Heart right ventricle (tissue), 16 donors: ENCODE measurements around the gene HPS1. TPM values are rescaled to one million over a fixed set of nuclear protein-coding genes. Genes with fewer than 3 reads are reported as not detected.
A peak's percentile ranks its signal among the peaks of the same experiment; 100 is the strongest.

Source experiments
- ATAC-seq, 8 donors: fragments of 200-7000 bp; cut with Tn5 transposase; one replicate each; pipeline ENCODE4 v1.9.1; 2020; ENCODE audit warnings: mild to moderate bottlenecking in 8 of 8, moderate library complexity in 8 of 8, moderate number of reproducible peaks in 1 of 8
- DNase-seq, 2 donors: peaks; one replicate each; pipeline ENCODE4 v3.0.0-alpha.2; 2020
- H3K27ac ChIP-seq, 10 donors: fragments of 200-600 bp; sonication (generic) in 2 of 10; one replicate each; pipeline versions ENCODE4 v1.5.0 to v1.8.0; 2020 to 2022; ENCODE audit warnings: mild to moderate bottlenecking in 3 of 10
- H3K27me3 ChIP-seq, 7 donors: fragments of 200-600 bp; one replicate each; pipeline ENCODE4 v1.8.0; 2021 to 2022; ENCODE audit warnings: mild to moderate bottlenecking in 2 of 7
- H3K36me3 ChIP-seq, 9 donors: fragments of 200-600 bp; sonication (generic) in 1 of 9; one replicate each; pipeline versions ENCODE4 v1.5.0 to v1.8.0; 2020 to 2022; ENCODE audit warnings: mild to moderate bottlenecking in 2 of 9
- H3K4me1 ChIP-seq, 9 donors: fragments of 200-600 bp; sonication (generic) in 1 of 9; one replicate each; pipeline versions ENCODE4 v1.5.0 to v1.8.0; 2020 to 2022; ENCODE audit warnings: mild to moderate bottlenecking in 4 of 9
- H3K4me3 ChIP-seq, 10 donors: fragments of 200-600 bp; sonication (generic) in 2 of 10; one replicate each; pipeline versions ENCODE4 v1.5.0 to v1.8.0; 2020 to 2022; ENCODE audit warnings: mild to moderate bottlenecking in 7 of 10, moderate library complexity in 2 of 10
- H3K9me3 ChIP-seq, 11 donors: fragments of 200-600 bp in 10 of 11; sonication (generic) in 2 of 11; one replicate each; pipeline versions ENCODE4 v1.5.0 to v1.8.0; 2013 to 2022; ENCODE audit warnings: mild to moderate bottlenecking in 2 of 11, control low read depth in 1 of 11, moderate library complexity in 1 of 11
- WGBS, 2 donors: extraction: QIAGEN DNeasy Blood & Tissue Kit; methylation state at CpG; one replicate each; pipeline ENCODE4 v1.1.7; 2013; ENCODE audit warnings: inconsistent platforms in 1 of 2; 5-methylcytosine and 5-hydroxymethylcytosine counted together
- intact Hi-C, 10 donors: fragments of 100-400 bp; cut with DNase I; formaldehyde crosslinking; loops; one replicate each; pipeline versions ENCODE4 v1.11.1 to v1.14.2; 2022
- polyA plus RNA-seq, 2 donors: library from polyadenylated mRNA; stranded (reverse); fragments of 200-250 nt; gene quantifications; one replicate each; pipeline ENCODE4 v1.2.3, GENCODE V29; 2013
- total RNA-seq, 10 donors: library from RNA; stranded (reverse); fragmentation: NEBNext Ultra II Directional in 3 of 10; extraction: Animal tissue kit (Norgen Biotek cat#: 25700) in 3 of 10; gene quantifications; one replicate each; pipeline versions ENCODE4 v1.2.1 to v1.2.4, GENCODE V29; 2021 to 2023
- TF ChIP-seq, protein P1 (sequence below), 9 donors: fragments of 200-600 bp; sonication (generic) in 2 of 9; IDR thresholded peaks; one replicate each; pipeline versions ENCODE4 v1.5.0 to v1.8.0; 2021 to 2022; ENCODE audit warnings: antibody characterized with exemption in 9 of 9, mild to moderate bottlenecking in 5 of 9, moderate library complexity in 1 of 9
- donor health status: Arrhythmogenic right ventricular cardiomyopathy.
- donor health status: ischemic (EF 13 %, LVEDD 7.1; RV severe dilation, severe dysfunction).
- donor health status: healthy with polysubstance abuse.
- donor health status: DM: no; HTN: yes; CAD: no.
- donor health status: DM: no; HTN: no; CAD: no.
- donor health status: ischemic (EF 25% LVEDD 6.9; RV normal size, moderate dysfunction).
- donor health status: ischemic (EF 25% LVEDD 5.7; RV mildly dilated, moderate dysfunction).
- donor health status: healthy.
- donor health status: DM: yes; HTN: yes; CAD: no.
- donor health status: Ischemic cardiomyopathy.
- donor health status: ischemic (EF 35%, LVEDD 5.7; RV mildly dilated, moderate dysfunction).
- donor health status: nonischemic (EF 11% LVEDD 7.7; RV severe dilation, severe dysfunction).
- donor health status: DM: yes; HTN: yes; CAD: no.
- donor health status: PGD.
- donor health status: ischemic (EF 29% LVEDD 5.4; RV normal size, mild dysfunction).
- donor health status: nonischemic (EF 23%, LVEDD 6.1; RV moderate dilation, normal function).

Gene HPS1
- total and polyA plus RNA-seq, 12 donors: 21.2 to 54.3 (median 33.4) TPM

DNA sequence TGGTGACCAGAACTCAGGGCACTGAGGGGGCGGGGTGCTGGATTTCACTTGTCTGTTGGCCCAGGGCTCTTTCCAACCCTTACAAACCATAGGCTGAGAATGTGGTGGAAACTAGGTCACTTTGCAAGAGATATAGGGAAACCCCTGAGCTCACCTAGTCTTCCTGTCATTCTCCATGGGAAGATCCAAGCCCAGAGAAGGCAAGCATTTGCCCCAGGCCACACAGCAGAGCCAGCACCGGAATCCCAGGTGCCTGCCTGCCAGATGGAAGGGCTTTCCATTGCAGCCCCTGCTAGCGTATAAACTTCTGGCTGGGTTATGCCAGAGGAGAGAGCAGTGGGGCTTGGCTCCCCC is 32.2 kb downstream of the HPS1 start:
- intact Hi-C loops: loop anchor here in 3 of 10 donors (1.0 to 10.0 kb wide), 3 partner anchors 32 to 150 kb away; partner anchors contain the start of genes LOXL4 (in 2 of the 3) and HPS1 (in 1 of the 3)
- no peaks in the 10 kb centered on the region for H3K9me3 ChIP-seq
- H3K27ac ChIP-seq: peak overlapping the region; percentile 60 to 92 (median 84)
- H3K4me1 ChIP-seq: peaks cover 16 to 48% (median 35%) of the 10 kb centered on the region in 9 donors
- peak overlapping the region; percentile 37 to 73 (median 64) for H3K4me3 ChIP-seq
- TF ChIP-seq, protein P1, sequence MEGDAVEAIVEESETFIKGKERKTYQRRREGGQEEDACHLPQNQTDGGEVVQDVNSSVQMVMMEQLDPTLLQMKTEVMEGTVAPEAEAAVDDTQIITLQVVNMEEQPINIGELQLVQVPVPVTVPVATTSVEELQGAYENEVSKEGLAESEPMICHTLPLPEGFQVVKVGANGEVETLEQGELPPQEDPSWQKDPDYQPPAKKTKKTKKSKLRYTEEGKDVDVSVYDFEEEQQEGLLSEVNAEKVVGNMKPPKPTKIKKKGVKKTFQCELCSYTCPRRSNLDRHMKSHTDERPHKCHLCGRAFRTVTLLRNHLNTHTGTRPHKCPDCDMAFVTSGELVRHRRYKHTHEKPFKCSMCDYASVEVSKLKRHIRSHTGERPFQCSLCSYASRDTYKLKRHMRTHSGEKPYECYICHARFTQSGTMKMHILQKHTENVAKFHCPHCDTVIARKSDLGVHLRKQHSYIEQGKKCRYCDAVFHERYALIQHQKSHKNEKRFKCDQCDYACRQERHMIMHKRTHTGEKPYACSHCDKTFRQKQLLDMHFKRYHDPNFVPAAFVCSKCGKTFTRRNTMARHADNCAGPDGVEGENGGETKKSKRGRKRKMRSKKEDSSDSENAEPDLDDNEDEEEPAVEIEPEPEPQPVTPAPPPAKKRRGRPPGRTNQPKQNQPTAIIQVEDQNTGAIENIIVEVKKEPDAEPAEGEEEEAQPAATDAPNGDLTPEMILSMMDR (IDR thresholded peaks at IDR 0.05): no peak
- peaks cover 0 to 40% (median 21%) of the 10 kb centered on the region in 9 donors for H3K36me3 ChIP-seq
- H3K27me3 ChIP-seq: no peaks in the 10 kb centered on the region
- ATAC-seq (peak in 2 of 8 donors; percentile 2 to 5), DNase-seq (no peak)
- 40 to 49% methylated on average over 3 of the region's 3 CpGs for WGBS, 2 donors

- intact Hi-C loops: loop anchor here in 3 of 10 donors (5.0 to 10.0 kb wide), 2 partner anchors 69 to 147 kb away; partner anchors contain the start of gene LOXL4 (in 2 of the 3)
- H3K36me3 ChIP-seq: peaks cover 0 to 12% (median 0%) of the 10 kb centered on the region in 9 donors
- ATAC-seq (no peak), DNase-seq (no peak)
- H3K27ac ChIP-seq: peak overlapping the region in 1 of 10 donors; percentile 2
- no peaks in the 10 kb centered on the region for H3K9me3 ChIP-seq
- TF ChIP-seq, protein P1 (IDR thresholded peaks at IDR 0.05): no peak
- H3K27me3 ChIP-seq: no peaks in the 10 kb centered on the region
- 61 to 75% methylated on average over 1 of the region's 1 CpG for WGBS, 2 donors
- peaks cover 16 to 53% (median 35%) of the 10 kb centered on the region in 9 donors for H3K4me1 ChIP-seq
- H3K4me3 ChIP-seq: no peak overlapping the region
Measured at GRCh38 chr10:98411768-98412167, 35.0 kb downstream of the HPS1 start.

- H3K9me3 ChIP-seq: no peaks in the 10 kb centered on the region
- intact Hi-C loops: loop anchor here in 3 of 10 donors (5.0 to 10.0 kb wide), 2 partner anchors 69 to 146 kb away; partner anchors contain the start of gene LOXL4 (in 2 of the 3)
- H3K27me3 ChIP-seq: no peaks in the 10 kb centered on the region
- TF ChIP-seq, protein P1 (IDR thresholded peaks at IDR 0.05): no peak
- no peak overlapping the region for H3K27ac ChIP-seq
- DNase-seq: no peak
- ATAC-seq: no peak
- H3K36me3 ChIP-seq: peaks cover 0 to 7% (median 0%) of the 10 kb centered on the region in 9 donors
- no peak overlapping the region for H3K4me3 ChIP-seq
- H3K4me1 ChIP-seq: peaks cover 16 to 55% (median 33%) of the 10 kb centered on the region in 9 donors
- 84 to 85% methylated on average over 11 of the region's 11 CpGs for WGBS, 2 donors
Measured at GRCh38 chr10:98411166-98411565, 35.6 kb downstream of the HPS1 start.

- peaks cover 0 to 7% (median 0%) of the 10 kb centered on the region in 9 donors for H3K36me3 ChIP-seq
- DNase-seq: no peak
- intact Hi-C loops: loop anchor here in 3 of 10 donors (5.0 to 10.0 kb wide), 2 partner anchors 68 to 146 kb away; partner anchors contain the start of gene LOXL4 (in 2 of the 3)
- TF ChIP-seq, protein P1 (IDR thresholded peaks at IDR 0.05): no peak
- H3K4me3 ChIP-seq: no peak overlapping the region
- 82 to 87% methylated on average over 10 of the region's 10 CpGs for WGBS, 2 donors
- no peaks in the 10 kb centered on the region for H3K9me3 ChIP-seq
- no peaks in the 10 kb centered on the region for H3K27me3 ChIP-seq
- H3K27ac ChIP-seq: no peak overlapping the region
- peaks cover 16 to 51% (median 29%) of the 10 kb centered on the region in 9 donors for H3K4me1 ChIP-seq
- no peak for ATAC-seq
Measured at GRCh38 chr10:98410759-98411158, 36.0 kb downstream of the HPS1 start.
